ENCODE data around the gene SREBF2.
"Not testable (repeated sequence)": the region's sequence is repeated elsewhere in the genome, so short reads cannot be mapped to it uniquely, and the experiment has no call there.

Gene SREBF2

GRCh38 chr22:41943661-41944209 lies 110.8 kb downstream of the SREBF2 start:
- H3K27ac Mint-ChIP-seq = peak overlapping the region; percentile 3

DNA sequence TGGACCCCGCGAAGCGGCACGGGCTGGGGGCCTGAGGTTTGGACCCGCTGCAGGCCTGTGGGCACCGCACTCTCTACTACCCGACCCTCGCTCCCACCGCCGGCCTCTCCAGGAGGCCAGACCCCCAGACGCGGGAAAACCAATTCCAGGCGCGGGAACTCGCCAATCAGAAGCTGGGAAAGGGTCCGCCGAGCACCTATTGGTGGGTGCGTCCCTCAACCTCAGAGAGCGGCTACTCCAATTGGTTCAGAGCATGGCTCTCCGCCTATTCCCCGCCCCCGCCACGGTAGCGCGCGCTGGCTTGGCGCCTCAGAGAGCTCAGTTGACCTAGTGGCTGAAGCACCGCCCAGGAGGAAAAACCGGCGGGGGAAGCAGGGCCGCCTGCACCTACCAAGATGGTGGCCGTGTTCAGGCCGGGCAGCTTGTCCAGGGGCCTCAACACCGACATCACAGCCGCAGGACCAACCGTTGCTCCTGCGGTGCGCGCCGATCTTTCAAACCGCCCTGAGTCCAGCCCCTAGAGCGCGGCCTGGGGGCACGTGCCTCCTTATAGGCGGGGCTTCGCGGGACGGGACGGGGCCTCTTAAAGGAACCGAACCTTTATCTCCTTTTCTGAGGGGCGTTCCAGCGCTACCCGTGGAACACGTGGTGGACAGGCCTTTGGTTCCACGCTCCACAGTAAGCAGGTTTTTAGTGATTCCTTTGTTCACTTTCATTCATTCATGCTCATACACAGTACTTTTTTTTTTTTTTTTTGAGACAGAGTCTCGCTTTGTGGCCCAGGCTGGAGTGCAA lies 113.9 kb downstream of the SREBF2 start, which contains the start of gene CENPM:
TSS of gene CENPM (minus strand) at position 524 of the 795 bp plus-strand sequence. CDS start at position 448, 76 bp downstream.
- H3K4me3 Mint-ChIP-seq = peak within 1 kb of the TSS; percentile 91

More at GRCh38 chr22:41943661-41944209, 110.8 kb downstream of the SREBF2 start:
- Mint-ChIP-seq H3K4me3 (no peak overlapping the region), H3K27me3 (no peaks in the 10 kb centered on the region), H3K36me3 (no peaks in the 10 kb centered on the region), H3K4me1 (peaks cover 34% of the 10 kb centered on the region), H3K9me3 (no peaks in the 10 kb centered on the region)
- DNase-seq (ENCODE audit: low spot score in 2 of 2) = no peak
- no peak for ATAC-seq (ENCODE audit: low read depth)

DNA sequence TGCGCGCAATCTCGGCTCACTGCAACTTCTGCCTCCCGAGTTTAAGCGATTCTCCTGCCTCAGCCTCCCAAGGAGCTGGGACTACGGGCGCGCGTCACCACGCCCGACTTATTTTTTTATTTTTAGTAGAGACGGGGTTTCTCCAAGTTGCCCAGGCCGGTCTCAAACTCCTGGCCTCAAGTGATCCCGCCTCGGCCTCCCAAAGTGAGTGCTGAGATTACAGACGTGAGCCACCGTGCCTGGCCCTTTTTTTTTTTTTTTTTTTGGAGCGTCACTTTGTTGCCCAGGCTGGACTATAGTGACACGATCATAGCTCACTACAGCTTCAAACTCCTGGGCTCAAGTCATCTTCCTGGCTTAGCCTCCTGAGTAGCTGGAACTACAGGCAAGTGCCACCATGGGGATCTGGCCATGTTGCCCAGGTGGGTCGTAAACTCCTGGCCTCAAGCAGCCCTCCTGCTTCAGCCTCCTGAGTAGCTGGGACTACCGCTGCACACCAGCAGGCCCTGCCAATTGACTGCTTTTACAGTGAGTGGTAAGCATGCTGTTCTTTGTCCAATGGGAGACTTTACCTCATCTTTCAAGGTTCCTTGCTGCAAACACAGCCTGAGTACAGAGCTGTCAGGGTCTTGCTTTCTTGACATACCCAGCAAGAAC lies 114.6 kb downstream of the SREBF2 start:
- Mint-ChIP-seq H3K9me3 (no peaks in the 10 kb centered on the region), H3K36me3 (no peaks in the 10 kb centered on the region)

More for the DNA sequence above, 113.9 kb downstream of the SREBF2 start, which contains the start of gene CENPM:
- DNase-seq (ENCODE audit: low spot score in 2 of 2) = peak in 1 of 2 donors; percentile 88
- no peaks in the 10 kb centered on the region for H3K27me3 Mint-ChIP-seq
- peak within 1 kb of the TSS; percentile 81 for H3K27ac Mint-ChIP-seq
- no peaks in the 10 kb centered on the region for H3K36me3 Mint-ChIP-seq
- no peaks in the 10 kb centered on the region for H3K9me3 Mint-ChIP-seq
- peak; percentile 85 for ATAC-seq (ENCODE audit: low read depth)
- peaks cover 33% of the 10 kb centered on the region for H3K4me1 Mint-ChIP-seq

DNA sequence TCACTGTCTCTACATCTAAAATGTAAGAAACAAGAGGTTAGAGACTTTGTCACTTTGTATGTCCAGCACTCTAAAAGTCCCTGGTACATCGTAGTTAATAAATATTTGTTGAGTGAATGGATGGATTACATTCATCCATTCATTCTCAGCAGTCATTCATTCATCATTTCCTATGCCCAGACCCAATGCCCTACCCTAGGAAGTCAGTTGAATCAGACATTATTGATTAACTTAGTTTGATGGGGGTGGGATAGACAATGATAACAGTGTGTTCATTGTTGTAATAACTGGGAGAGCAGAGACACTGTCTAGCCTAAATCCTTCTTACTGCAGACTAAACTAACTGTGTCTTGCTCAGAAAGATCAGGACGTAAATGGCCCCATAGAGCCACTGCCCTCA lies 115.2 kb downstream of the SREBF2 start:
- no peak for ATAC-seq (ENCODE audit: low read depth)
- H3K4me1 Mint-ChIP-seq = peaks cover 39% of the 10 kb centered on the region

More for the DNA sequence above, 114.6 kb downstream of the SREBF2 start:
- ATAC-seq (ENCODE audit: low read depth) (no peak), DNase-seq (ENCODE audit: low spot score in 2 of 2) (no peak)
- Mint-ChIP-seq H3K4me3 (peak overlapping the region; percentile 91), H3K4me1 (peaks cover 39% of the 10 kb centered on the region), H3K27me3 (no peaks in the 10 kb centered on the region), H3K27ac (no peak overlapping the region)

DNA sequence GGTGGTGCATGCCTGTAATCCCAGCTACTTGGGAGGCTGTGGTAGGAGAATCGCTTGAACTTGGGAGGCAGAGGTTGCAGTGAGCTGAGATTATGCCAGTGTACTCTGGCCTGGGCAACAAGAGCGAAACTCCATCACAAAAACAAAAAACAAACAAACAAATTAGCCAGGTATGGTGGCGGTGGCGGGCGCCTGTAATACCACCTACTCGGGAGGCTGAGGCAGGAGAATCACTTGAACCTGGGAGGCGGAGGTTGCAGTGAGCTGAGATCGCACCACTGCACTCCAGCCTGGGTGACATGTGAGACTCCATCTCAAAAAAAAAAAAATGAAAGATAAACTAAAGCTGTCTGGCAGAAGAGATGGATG lies 116.0 kb downstream of the SREBF2 start:
- not testable (repeated sequence) for H3K36me3 Mint-ChIP-seq; DNase-seq (ENCODE audit: low spot score in 2 of 2); H3K27me3 Mint-ChIP-seq; ATAC-seq (ENCODE audit: low read depth); H3K9me3 Mint-ChIP-seq
- peak overlapping the region; percentile 6 for H3K4me3 Mint-ChIP-seq
- peak overlapping the region; percentile 48 for H3K27ac Mint-ChIP-seq
- peaks cover 39% of the 10 kb centered on the region for H3K4me1 Mint-ChIP-seq

More for the DNA sequence above, 115.2 kb downstream of the SREBF2 start:
- no peaks in the 10 kb centered on the region for H3K27me3 Mint-ChIP-seq
- H3K27ac Mint-ChIP-seq = no peak overlapping the region
- H3K36me3 Mint-ChIP-seq = no peaks in the 10 kb centered on the region
- no peak overlapping the region for H3K4me3 Mint-ChIP-seq
- DNase-seq (ENCODE audit: low spot score in 2 of 2) = no peak
- no peaks in the 10 kb centered on the region for H3K9me3 Mint-ChIP-seq

DNA sequence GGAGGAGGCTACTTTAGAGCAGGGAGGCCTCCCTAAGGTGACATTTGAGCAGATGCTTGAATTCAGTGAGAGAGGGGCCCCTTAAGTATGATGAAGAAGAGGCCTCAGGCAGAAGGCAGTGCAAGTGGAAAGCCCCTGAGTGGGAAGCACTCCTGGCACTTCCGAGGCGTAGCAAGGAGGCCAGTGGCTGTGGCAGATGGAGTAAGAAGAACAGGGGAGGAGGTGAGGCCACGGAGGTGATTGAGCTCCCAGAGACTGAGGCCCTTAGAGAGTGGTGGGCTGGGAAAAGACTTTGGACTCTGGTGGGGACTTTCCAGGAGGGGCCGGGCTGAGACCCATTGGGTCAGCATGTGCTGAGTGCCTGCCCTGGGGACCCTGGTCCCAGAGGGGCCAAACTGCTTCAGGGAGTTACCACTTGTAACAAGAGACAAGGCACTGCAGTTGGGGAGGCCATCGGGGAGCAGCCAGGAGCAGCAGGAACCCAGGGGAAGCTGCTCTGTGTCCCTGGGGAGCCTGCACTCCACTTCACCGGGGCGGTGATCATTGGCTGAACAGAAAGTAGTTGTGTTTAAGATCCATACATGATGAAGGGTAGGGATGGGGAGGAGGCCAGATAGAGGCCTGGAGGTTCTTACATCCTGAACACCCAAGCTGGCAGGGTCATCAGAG lies 116.5 kb downstream of the SREBF2 start:
- no peak for ATAC-seq (ENCODE audit: low read depth)
- Mint-ChIP-seq H3K27ac (peak overlapping the region; percentile 48), H3K4me3 (peak overlapping the region; percentile 6)

GRCh38 chr22:41951898-41952474 lies 119.1 kb downstream of the SREBF2 start, which contains the start of gene SMIM45:
TSS of gene SMIM45 (plus strand) at chr22:41952150.
- Mint-ChIP-seq H3K36me3 (no peaks in the 10 kb centered on the region), H3K9me3 (no peaks in the 10 kb centered on the region), H3K4me3 (peak within 1 kb of the TSS; percentile 54), H3K27me3 (peaks cover 2% of the 10 kb centered on the region), H3K27ac (peak within 1 kb of the TSS; percentile 75), H3K4me1 (peaks cover 33% of the 10 kb centered on the region)
- peak; percentile 89 for ATAC-seq (ENCODE audit: low read depth)
- peak in 1 of 2 donors; percentile 64 for DNase-seq (ENCODE audit: low spot score in 2 of 2)

More for the DNA sequence above, 116.5 kb downstream of the SREBF2 start:
- Mint-ChIP-seq H3K27me3 (peaks cover 2% of the 10 kb centered on the region), H3K4me1 (peaks cover 42% of the 10 kb centered on the region), H3K9me3 (no peaks in the 10 kb centered on the region), H3K36me3 (no peaks in the 10 kb centered on the region)
- no peak for DNase-seq (ENCODE audit: low spot score in 2 of 2)

DNA sequence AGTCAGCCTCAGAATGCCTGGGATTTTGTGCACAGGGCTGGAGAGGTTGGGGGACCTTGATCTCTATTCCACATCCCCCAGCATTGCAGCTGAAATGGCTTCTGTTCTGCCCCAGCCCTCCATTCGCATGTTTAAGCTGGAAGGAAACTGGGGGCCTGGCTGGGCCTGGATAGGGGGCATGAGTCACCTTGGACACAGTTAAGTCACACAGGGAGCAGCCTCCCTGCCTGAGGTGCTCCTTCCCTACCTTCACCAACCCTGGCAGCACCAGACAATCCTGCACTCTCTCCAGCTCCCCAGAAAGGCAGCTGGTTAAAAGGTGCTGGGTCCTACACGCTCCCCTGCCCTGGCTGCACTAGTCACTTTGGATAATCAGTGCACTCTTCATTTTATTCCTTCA lies 119.8 kb downstream of the SREBF2 start:
- Mint-ChIP-seq H3K27me3 (peaks cover 2% of the 10 kb centered on the region), H3K4me3 (no peak overlapping the region), H3K27ac (no peak overlapping the region), H3K36me3 (no peaks in the 10 kb centered on the region), H3K9me3 (no peaks in the 10 kb centered on the region), H3K4me1 (peaks cover 34% of the 10 kb centered on the region)
- DNase-seq (ENCODE audit: low spot score in 2 of 2) (no peak), ATAC-seq (ENCODE audit: low read depth) (no peak)

All from memory B cell (primary cell).